Measurements from ENCODE around the gene BRSK1.
A peak's percentile ranks its signal among the peaks of the same experiment; 100 is the strongest.

BRSK1 gene

GRCh38 chr19:55252760-55253663 lies 30.8 kb upstream of the BRSK1 start:
- Histone ChIP-seq H3K4me3 (peak overlapping the region in 1 of 7 experiments; percentile 32), H3K27ac (peak overlapping the region in 16 of 21 experiments; percentile 3 to 98 (median 86))

- Histone ChIP-seq H3K27ac (peak overlapping the region in 20 of 21 experiments; percentile 64 to 98 (median 83)), H3K4me3 (peak overlapping the region; percentile 12 to 89 (median 29))
These were observed 29.8 kb upstream of the BRSK1 start for GRCh38 chr19:55253842-55254624.

GRCh38 chr19:55254625-55254977 lies 29.2 kb upstream of the BRSK1 start:
- Histone ChIP-seq H3K4me3 (peak overlapping the region; percentile 12 to 89 (median 29)), H3K27ac (peak overlapping the region in 20 of 21 experiments; percentile 64 to 98 (median 83))

GRCh38 chr19:55255618-55256423 lies 28.0 kb upstream of the BRSK1 start:
- H3K4me3 ChIP-seq = peak overlapping the region; percentile 12 to 89 (median 32)
- peak overlapping the region in 19 of 21 experiments; percentile 64 to 98 (median 83) for H3K27ac ChIP-seq

- peak overlapping the region; percentile 55 to 91 (median 89) for H3K4me3 ChIP-seq
- H3K27ac ChIP-seq = peak overlapping the region in 17 of 21 experiments; percentile 57 to 98 (median 94)
These were observed 27.0 kb upstream of the BRSK1 start for GRCh38 chr19:55256562-55257460.

GRCh38 chr19:55257461-55258420 lies 26.1 kb upstream of the BRSK1 start:
- Histone ChIP-seq H3K4me3 (peak overlapping the region; percentile 55 to 91 (median 89)), H3K27ac (peak overlapping the region; percentile 57 to 99 (median 94))

GRCh38 chr19:55258476-55258827 lies 25.3 kb upstream of the BRSK1 start:
- peak overlapping the region; percentile 55 to 91 (median 89) for H3K4me3 ChIP-seq

DNA sequence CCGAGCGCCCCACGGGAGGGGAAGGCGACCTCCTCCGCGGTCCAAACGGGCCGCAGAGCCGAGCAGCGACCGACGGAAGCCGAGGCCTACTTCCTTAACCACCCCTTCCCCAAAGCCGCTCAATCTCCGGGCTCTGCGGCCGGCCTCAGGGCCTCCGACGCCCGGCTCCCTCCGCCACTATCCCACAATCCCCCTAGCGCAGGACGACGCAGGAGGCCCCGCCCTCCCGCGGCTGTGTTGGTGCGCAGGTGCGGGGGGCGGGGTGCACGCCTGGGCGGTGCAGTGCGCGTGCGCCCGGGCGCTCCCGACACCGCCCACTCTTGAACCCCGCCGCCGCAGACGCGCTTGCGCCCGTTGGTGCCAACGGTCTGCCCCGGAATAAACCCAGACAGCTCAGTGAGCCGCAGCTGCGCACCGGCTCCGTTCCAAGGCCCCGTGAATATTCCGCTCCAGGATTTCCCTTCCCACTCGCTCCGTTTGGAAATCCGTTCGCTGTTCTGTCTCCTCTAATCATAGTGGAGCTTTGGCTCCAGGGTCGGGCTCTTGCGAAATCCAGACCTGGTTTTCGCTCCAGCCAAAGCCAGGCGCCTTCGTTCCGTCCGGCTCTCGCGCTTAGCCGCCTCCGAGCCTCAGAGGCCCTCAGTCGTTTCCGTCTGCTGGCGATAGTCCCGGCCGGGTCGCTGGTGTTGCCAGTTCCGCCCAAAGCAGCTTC lies 24.8 kb upstream of the BRSK1 start, which contains the start of gene PPP6R1:
TSS of gene PPP6R1 (minus strand) at position 190 of the 712 bp plus-strand sequence. CDS start 11,914 bp downstream, outside the sequence.
- H3K27ac ChIP-seq = peak within 1 kb of the TSS; percentile 80 to 99 (median 95)
- peak within 1 kb of the TSS; percentile 55 to 91 (median 89) for H3K4me3 ChIP-seq

More at GRCh38 chr19:55258476-55258827, 25.3 kb upstream of the BRSK1 start:
- H3K27ac ChIP-seq = peak overlapping the region; percentile 80 to 99 (median 95)

DNA sequence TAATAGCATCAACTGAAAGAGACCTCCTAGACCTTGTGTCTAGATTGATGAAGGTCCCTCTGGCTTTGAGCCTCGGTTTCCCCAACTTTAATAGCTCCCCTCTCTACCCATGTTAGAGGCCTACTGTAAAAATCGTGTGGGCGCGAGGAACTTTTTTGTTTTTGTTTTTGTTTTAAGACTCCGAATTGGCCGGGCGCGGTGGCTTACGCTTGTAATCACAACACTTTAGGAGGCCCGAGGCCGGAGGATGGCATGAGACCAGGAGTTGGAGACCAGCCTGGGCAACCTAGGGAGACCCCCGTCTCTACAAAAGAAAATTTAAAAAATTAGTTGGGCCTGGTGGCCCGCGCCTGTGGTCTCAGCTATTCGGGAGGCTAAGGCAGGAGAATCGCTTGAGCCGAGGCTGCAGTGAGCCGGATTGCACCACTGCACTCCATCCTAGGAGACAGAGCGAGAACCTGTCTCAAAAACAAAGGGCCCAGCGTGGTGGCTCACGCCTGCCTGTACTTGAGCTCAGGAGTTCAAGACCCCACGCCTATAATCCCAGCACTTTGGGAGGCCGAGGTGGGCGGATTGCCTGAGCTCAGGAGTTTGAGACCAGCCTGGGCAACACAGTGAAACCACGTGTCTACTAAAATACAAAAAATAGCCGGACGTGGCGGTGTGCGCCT lies 24.1 kb upstream of the BRSK1 start:
- peak overlapping the region; percentile 55 to 91 (median 89) for H3K4me3 ChIP-seq
- peak overlapping the region; percentile 78 to 99 (median 94) for H3K27ac ChIP-seq

GRCh38 chr19:55261671-55262126 lies 22.1 kb upstream of the BRSK1 start:
- no peak overlapping the region for H3K4me3 ChIP-seq
- H3K27ac ChIP-seq = no peak overlapping the region

DNA sequence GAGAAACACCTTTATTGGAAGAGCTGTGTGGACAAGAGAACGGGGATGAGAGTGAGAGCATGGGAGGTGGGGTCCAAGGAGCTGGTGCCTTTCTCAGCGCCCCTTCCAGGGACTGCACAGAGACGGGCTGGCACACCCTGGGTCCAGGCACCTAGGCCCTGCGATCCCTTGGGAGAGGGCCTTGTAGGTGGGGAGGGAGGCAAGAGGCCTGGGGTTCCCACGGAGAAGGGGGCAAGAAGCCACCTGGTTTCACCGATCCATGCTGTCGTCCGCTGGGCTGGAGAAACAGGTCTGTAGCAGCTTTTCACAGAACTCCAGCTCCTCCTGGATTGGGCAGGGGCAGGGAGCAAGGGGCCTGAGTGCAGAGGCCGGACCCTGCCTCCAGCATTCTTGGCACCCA lies 21.4 kb upstream of the BRSK1 start:
- no peak overlapping the region for H3K4me3 ChIP-seq
- H3K27ac ChIP-seq = no peak overlapping the region

GRCh38 chr19:55264531-55264930 lies 19.3 kb upstream of the BRSK1 start:
- Histone ChIP-seq H3K27ac (no peak overlapping the region), H3K4me3 (no peak overlapping the region)

GRCh38 chr19:55265173-55265572 lies 18.6 kb upstream of the BRSK1 start:
- H3K27ac ChIP-seq = no peak overlapping the region
- no peak overlapping the region for H3K4me3 ChIP-seq

GRCh38 chr19:55265723-55266386 lies 17.9 kb upstream of the BRSK1 start:
- H3K27ac ChIP-seq = no peak overlapping the region
- no peak overlapping the region for H3K4me3 ChIP-seq

DNA sequence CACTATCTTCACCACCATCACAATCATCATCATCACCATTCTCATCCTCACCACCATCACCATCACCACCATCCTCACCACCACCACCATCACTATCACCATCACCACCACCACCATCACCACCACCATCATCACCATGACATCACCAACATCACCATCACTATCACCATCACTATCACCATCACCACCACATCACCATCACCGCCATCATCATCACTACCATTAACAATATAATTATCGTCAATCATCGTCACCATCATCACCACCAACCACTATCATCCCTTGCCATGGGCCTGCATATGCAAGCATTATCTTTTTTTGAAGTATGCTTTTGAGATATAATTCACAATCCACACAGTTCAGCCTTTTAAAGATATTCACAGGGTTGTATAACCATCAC lies 17.4 kb upstream of the BRSK1 start:
- H3K27ac ChIP-seq = no peak overlapping the region
- H3K4me3 ChIP-seq = no peak overlapping the region

- no peak overlapping the region for H3K27ac ChIP-seq
These were observed 17.0 kb upstream of the BRSK1 start for GRCh38 chr19:55266840-55267239.

More at GRCh38 chr19:55266840-55267239, 17.0 kb upstream of the BRSK1 start:
- no peak overlapping the region for H3K4me3 ChIP-seq
